HG02642 (cell line): ENCODE data around the gene APEX2.
"Not testable (repeated sequence)": the region's sequence is repeated elsewhere in the genome, so short reads cannot be mapped to it uniquely, and the experiment has no call there.

Experiments
- ATAC-seq: cut with Tn5 transposase; IDR thresholded peaks from one replicate; pipeline ENCODE4 v1.9.1; 2021; ENCODE audit warnings: mild to moderate bottlenecking; ENCODE audit not compliant: unreplicated experiment, poor library complexity

Gene APEX2

GRCh38 chrX:54999717-55000598, at the start of gene APEX2:
TSS of gene APEX2 (plus strand) at chrX:55000363. CDS start at chrX:55000423, 60 bp downstream.
- ATAC-seq = peak; percentile 95

- ATAC-seq = no peak
Observed at GRCh38 chrX:54950730-54951375, 49.3 kb upstream of the APEX2 start.

GRCh38 chrX:54961750-54962149, 38.4 kb upstream of the APEX2 start:
- ATAC-seq = no peak

- no peak for ATAC-seq
Observed at GRCh38 chrX:54964766-54965497, 35.2 kb upstream of the APEX2 start.

GRCh38 chrX:54977387-54977786, 22.8 kb upstream of the APEX2 start:
- no peak for ATAC-seq

- ATAC-seq = no peak
Observed at GRCh38 chrX:54978448-54978847, 21.7 kb upstream of the APEX2 start.

- ATAC-seq = no peak
Observed at GRCh38 chrX:54979432-54979831, 20.7 kb upstream of the APEX2 start.

- no peak for ATAC-seq
Observed at GRCh38 chrX:54980334-54980733, 19.8 kb upstream of the APEX2 start.

- not testable (repeated sequence) for ATAC-seq
Observed at GRCh38 chrX:54983306-54983705, 16.9 kb upstream of the APEX2 start.

GRCh38 chrX:54991706-54992105, 8.5 kb upstream of the APEX2 start:
- ATAC-seq = no peak

GRCh38 chrX:54992911-54993622, 7.1 kb upstream of the APEX2 start:
- ATAC-seq = no peak

- no peak for ATAC-seq
Observed at GRCh38 chrX:54994099-54994498, 6.1 kb upstream of the APEX2 start, which contains the start of gene PFKFB1. TSS of gene PFKFB1 (minus strand) at chrX:54994188. CDS start at chrX:54994007, 181 bp downstream.

- no peak for ATAC-seq
Observed at GRCh38 chrX:54994668-54995351, 5.4 kb upstream of the APEX2 start.

- no peak for ATAC-seq
Observed at GRCh38 chrX:54995621-54996020, 4.5 kb upstream of the APEX2 start.

GRCh38 chrX:55004231-55004630, 4.1 kb downstream of the APEX2 start:
- ATAC-seq = no peak

GRCh38 chrX:55005256-55005655, 5.1 kb downstream of the APEX2 start:
- ATAC-seq = no peak

- ATAC-seq = no peak
Observed at GRCh38 chrX:55006827-55007621, 6.9 kb downstream of the APEX2 start.

GRCh38 chrX:55007656-55008055, 7.5 kb downstream of the APEX2 start:
- ATAC-seq = no peak
